ENCODE results near the gene ADNP2.
"Not testable (repeated sequence)": the region's sequence is repeated elsewhere in the genome, so short reads cannot be mapped to it uniquely, and the experiment has no call there.

ADNP2 gene

DNA sequence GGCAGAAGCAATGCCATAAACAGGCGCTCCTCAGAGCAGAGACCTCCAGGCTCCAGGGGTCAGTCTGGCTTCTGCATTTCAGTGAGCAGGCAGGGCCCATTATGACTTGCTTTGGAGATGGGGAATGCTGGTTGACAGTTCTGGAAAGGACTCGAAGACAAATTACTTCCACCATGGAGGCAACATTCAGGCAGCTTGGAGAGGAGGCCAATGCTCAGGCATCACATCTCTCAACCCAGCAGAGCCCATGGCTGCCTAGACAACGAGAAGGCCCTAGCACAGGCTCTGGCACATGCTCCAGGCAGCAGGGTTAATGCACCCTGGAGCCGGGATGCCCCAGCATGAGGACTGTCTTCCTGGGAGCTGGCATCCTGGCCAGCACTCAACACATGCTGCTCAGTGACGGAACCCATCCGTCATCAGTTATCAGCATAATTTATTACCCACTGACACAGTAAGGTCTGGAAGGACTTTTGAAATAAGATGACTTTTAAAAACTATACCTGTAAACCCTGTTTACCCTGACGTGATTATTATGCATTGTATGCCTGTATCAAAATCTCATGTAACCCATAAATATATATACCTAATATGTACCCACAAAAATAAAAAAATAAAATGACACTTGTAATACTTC lies 52.8 kb downstream of the ADNP2 start:
- Histone ChIP-seq H3K4me2 (ENCODE audit: low read length) (no peak overlapping the region), H3K79me2 (no peaks in the 10 kb centered on the region), H3K9me3 (ENCODE audit: control insufficient read depth, low read length) (no peaks in the 10 kb centered on the region), H3K36me3 (ENCODE audit: control insufficient read depth, insufficient read depth, low read length) (no peaks in the 10 kb centered on the region), H3K27ac (no peak overlapping the region), H3K4me1 (peaks cover 4% of the 10 kb centered on the region), H3K4me3 (ENCODE audit: low read depth, low read length) (no peak overlapping the region), H3K27me3 (ENCODE audit: control insufficient read depth, insufficient read depth, low read length) (no peaks in the 10 kb centered on the region), H3K9ac (no peak overlapping the region), H2AFZ (no peak overlapping the region)
- TF ChIP-seq, protein P1, sequence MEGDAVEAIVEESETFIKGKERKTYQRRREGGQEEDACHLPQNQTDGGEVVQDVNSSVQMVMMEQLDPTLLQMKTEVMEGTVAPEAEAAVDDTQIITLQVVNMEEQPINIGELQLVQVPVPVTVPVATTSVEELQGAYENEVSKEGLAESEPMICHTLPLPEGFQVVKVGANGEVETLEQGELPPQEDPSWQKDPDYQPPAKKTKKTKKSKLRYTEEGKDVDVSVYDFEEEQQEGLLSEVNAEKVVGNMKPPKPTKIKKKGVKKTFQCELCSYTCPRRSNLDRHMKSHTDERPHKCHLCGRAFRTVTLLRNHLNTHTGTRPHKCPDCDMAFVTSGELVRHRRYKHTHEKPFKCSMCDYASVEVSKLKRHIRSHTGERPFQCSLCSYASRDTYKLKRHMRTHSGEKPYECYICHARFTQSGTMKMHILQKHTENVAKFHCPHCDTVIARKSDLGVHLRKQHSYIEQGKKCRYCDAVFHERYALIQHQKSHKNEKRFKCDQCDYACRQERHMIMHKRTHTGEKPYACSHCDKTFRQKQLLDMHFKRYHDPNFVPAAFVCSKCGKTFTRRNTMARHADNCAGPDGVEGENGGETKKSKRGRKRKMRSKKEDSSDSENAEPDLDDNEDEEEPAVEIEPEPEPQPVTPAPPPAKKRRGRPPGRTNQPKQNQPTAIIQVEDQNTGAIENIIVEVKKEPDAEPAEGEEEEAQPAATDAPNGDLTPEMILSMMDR (IDR thresholded peaks at IDR 0.05) = no peak

DNA sequence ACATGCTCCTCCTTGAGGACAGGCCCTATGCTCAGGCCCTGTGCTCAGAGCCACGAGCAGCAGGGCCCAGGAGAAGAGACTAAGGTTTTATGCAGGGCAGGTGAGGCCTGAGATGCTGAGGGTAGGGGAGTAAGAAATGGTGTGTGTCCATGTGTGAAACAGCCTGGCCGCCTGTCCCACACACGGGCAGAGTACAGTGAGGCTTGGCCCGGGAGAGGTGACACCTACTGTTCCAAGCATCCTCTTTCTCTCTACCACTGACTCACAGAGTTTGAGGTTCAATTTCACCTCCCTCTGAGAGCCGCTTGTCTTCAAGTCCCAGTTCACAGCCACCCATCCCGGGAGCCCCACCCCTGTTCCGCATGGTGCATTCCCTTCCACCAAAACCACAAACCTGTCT lies 54.1 kb downstream of the ADNP2 start:
- H2AFZ ChIP-seq = no peak overlapping the region
- H3K27me3 ChIP-seq (ENCODE audit: control insufficient read depth, insufficient read depth, low read length) = no peaks in the 10 kb centered on the region
- no peak overlapping the region for H3K27ac ChIP-seq
- TF ChIP-seq, protein P1 (IDR thresholded peaks at IDR 0.05) = no peak
- H3K4me2 ChIP-seq (ENCODE audit: low read length) = no peak overlapping the region
- no peaks in the 10 kb centered on the region for H3K36me3 ChIP-seq (ENCODE audit: control insufficient read depth, insufficient read depth, low read length)
- no peaks in the 10 kb centered on the region for H3K4me1 ChIP-seq
- H3K79me2 ChIP-seq = no peaks in the 10 kb centered on the region
- no peaks in the 10 kb centered on the region for H3K9me3 ChIP-seq (ENCODE audit: control insufficient read depth, low read length)
- no peak overlapping the region for H3K9ac ChIP-seq
- no peak overlapping the region for H3K4me3 ChIP-seq (ENCODE audit: low read depth, low read length)

DNA sequence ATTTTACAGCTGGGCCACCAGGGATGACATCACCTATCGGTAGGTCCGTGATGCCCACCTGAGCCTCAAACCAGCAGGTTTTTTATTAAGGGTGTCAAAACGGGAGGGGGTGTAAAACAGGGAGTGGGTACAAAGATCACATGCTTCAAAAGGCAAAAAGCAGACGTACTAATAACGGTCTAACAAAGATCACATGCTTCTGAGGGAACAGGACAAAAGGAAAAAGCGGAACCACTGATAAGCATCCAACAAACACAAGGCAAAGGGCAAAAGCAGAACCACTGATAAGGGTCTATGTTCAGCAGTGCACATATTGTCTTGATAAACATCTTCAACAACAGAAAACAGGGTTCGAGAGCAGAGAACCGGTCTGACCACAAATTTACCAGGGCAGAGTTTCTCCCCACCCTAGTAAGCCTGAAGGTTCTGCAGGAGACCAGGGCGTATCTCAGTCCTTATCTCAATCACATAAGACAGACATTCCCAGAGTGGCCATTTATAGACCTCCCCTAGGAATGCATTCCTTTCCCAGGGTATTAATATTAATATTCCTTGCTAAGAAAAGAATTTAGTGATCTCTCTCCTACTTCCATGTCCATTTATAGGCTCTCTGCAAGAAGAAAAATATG lies 55.8 kb downstream of the ADNP2 start:
- not testable (repeated sequence) for H3K4me2 ChIP-seq (ENCODE audit: low read length); H3K27ac ChIP-seq; H3K36me3 ChIP-seq (ENCODE audit: control insufficient read depth, insufficient read depth, low read length); H3K79me2 ChIP-seq; H3K4me1 ChIP-seq; H3K9ac ChIP-seq; H2AFZ ChIP-seq; H3K27me3 ChIP-seq (ENCODE audit: control insufficient read depth, insufficient read depth, low read length); H3K4me3 ChIP-seq (ENCODE audit: low read depth, low read length); H3K9me3 ChIP-seq (ENCODE audit: control insufficient read depth, low read length)

DNA sequence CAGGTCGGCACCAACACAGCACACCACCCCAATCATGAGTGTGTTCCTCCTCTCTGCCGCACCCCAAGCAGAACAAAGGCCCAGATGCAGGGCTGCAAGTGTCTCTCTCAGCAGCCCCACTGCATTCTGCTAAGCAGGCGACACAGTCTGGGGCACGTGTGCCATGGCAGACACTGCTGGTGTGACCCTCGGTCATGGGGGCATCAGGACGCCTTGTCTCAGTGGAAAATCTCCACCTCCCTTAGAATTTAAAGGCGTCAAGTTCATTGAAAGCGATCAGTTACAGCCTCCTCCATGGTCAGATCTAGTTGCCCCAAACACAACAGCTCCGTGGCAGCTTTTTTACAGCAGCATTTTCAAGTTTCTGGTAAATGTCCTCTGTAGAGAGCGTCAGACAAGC lies 57.2 kb downstream of the ADNP2 start:
- Histone ChIP-seq H3K9ac (no peak overlapping the region), H3K4me2 (ENCODE audit: low read length) (no peak overlapping the region), H3K36me3 (ENCODE audit: control insufficient read depth, insufficient read depth, low read length) (no peaks in the 10 kb centered on the region), H3K27ac (no peak overlapping the region), H3K4me1 (no peaks in the 10 kb centered on the region), H3K27me3 (ENCODE audit: control insufficient read depth, insufficient read depth, low read length) (no peaks in the 10 kb centered on the region), H3K9me3 (ENCODE audit: control insufficient read depth, low read length) (no peaks in the 10 kb centered on the region), H2AFZ (no peak overlapping the region), H3K4me3 (ENCODE audit: low read depth, low read length) (no peak overlapping the region), H3K79me2 (no peaks in the 10 kb centered on the region)
- TF ChIP-seq, protein P1 (IDR thresholded peaks at IDR 0.05) = no peak

DNA sequence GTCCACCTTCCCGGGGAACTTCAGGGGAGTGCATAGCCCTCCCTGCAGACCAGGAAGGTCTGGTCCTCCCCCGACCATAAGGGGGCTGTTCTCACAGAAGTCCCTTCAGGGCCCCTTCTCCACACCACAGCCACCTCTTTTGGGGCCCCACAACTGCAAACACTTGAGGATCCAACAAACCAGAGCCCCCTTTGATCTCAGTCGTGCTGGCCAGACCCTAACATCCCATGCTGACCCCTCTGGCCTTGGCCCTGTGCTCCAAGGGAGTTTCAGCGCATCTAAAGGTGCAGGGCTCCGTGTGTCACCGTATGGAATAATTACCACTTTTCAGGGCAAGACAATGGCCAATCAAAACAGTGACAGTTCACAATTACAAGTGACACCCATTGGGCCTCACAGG lies 57.7 kb downstream of the ADNP2 start:
- H3K4me1 ChIP-seq = no peaks in the 10 kb centered on the region
- H3K9ac ChIP-seq = no peak overlapping the region
- H3K27ac ChIP-seq = no peak overlapping the region
- no peaks in the 10 kb centered on the region for H3K36me3 ChIP-seq (ENCODE audit: control insufficient read depth, insufficient read depth, low read length)
- no peak overlapping the region for H3K4me3 ChIP-seq (ENCODE audit: low read depth, low read length)
- no peak overlapping the region for H2AFZ ChIP-seq
- H3K27me3 ChIP-seq (ENCODE audit: control insufficient read depth, insufficient read depth, low read length) = no peaks in the 10 kb centered on the region
- TF ChIP-seq, protein P1 (IDR thresholded peaks at IDR 0.05) = no peak
- H3K79me2 ChIP-seq = no peaks in the 10 kb centered on the region
- H3K9me3 ChIP-seq (ENCODE audit: control insufficient read depth, low read length) = no peaks in the 10 kb centered on the region
- H3K4me2 ChIP-seq (ENCODE audit: low read length) = no peak overlapping the region

Data from parathyroid adenoma (tissue), 2 donors.